BLaER1 treated with 17β-estradiol and CSF1 and Interleukin-3, amounts not matched to agents 10 nM and 100 nM (cell line): Measurements from ENCODE around the gene ACOT7.

Experiments used
- H3K27ac ChIP-seq, 11 experiments: shearing (Covaris generic); formaldehyde crosslinking; 2 replicates each; pipeline ENCODE4 v1.8.1; 2022
- H3K27me3 ChIP-seq, 11 experiments: shearing (Covaris generic); formaldehyde crosslinking; 2 replicates each; pipeline ENCODE4 v1.8.1; 2022
- H3K36me3 ChIP-seq, 11 experiments: shearing (Covaris generic); formaldehyde crosslinking; 2 replicates each; pipeline ENCODE4 v1.8.1; 2022
- H3K4me1 ChIP-seq, 10 experiments: shearing (Covaris generic); formaldehyde crosslinking; 2 replicates each; pipeline ENCODE4 v1.8.1; 2022
- H3K4me2 ChIP-seq, 11 experiments: shearing (Covaris generic); formaldehyde crosslinking; 2 replicates each; pipeline ENCODE4 v1.8.1; 2022
- H3K4me3 ChIP-seq, 10 experiments: shearing (Covaris generic); formaldehyde crosslinking; 2 replicates each; pipeline ENCODE4 v1.8.1; 2022
- H3K9ac ChIP-seq, 11 experiments: shearing (Covaris generic); formaldehyde crosslinking; 2 replicates each; pipeline ENCODE4 v1.8.1; 2022
- H3K9me3 ChIP-seq, 11 experiments: shearing (Covaris generic); formaldehyde crosslinking; replicated peaks in 1 of 11; 2 replicates each; pipeline ENCODE4 v1.8.1; 2022
- H4K20me1 ChIP-seq, 11 experiments: shearing (Covaris generic); formaldehyde crosslinking; 2 replicates each; pipeline ENCODE4 v1.8.1; 2022
- Cebpa-rat ChIP-seq, 11 experiments: shearing (Covaris generic); IDR thresholded peaks; 2 replicates each; pipeline ENCODE4 v1.8.1; 2022

The ACOT7 gene

GRCh38 chr1:6414443-6414844 is 20.9 kb upstream of the ACOT7 start:
- H3K27ac ChIP-seq, result no peak overlapping the region
- H3K36me3 ChIP-seq, result no peaks in the 10 kb centered on the region
- H3K4me1 ChIP-seq, result peaks cover 21 to 35% (median 24%) of the 10 kb centered on the region in 10 experiments
- H3K4me2 ChIP-seq, result peak overlapping the region; percentile 7 to 57 (median 43); a peak in 18 of 22 replicates
- TF ChIP-seq Cebpa-rat (IDR thresholded peaks at IDR 0.05), result no peak
- 0 out of 22 replicates have a peak overlapping the region, but pooled peaks of 1 of the 11 experiments have one; percentile 42 for H3K9ac ChIP-seq
- H4K20me1 ChIP-seq, result peaks cover 0 to 21% (median 15%) of the 10 kb centered on the region in 11 experiments; a peak in 15 of 22 replicates
- H3K4me3 ChIP-seq, result no peak overlapping the region
- H3K9me3 ChIP-seq, result no peaks in the 10 kb centered on the region
- peaks cover 30 to 48% (median 38%) of the 10 kb centered on the region in 11 experiments for H3K27me3 ChIP-seq

- no peak overlapping the region for H3K4me2 ChIP-seq
- H3K4me1 ChIP-seq, result peaks cover 8 to 19% (median 11%) of the 10 kb centered on the region in 10 experiments
- no peak overlapping the region for H3K4me3 ChIP-seq
- peaks cover 15 to 33% (median 22%) of the 10 kb centered on the region in 11 experiments for H3K27me3 ChIP-seq
- no peaks in the 10 kb centered on the region for H3K9me3 ChIP-seq
- H4K20me1 ChIP-seq, result peaks cover 0 to 7% (median 1%) of the 10 kb centered on the region in 11 experiments; a peak in 5 of 22 replicates
- H3K9ac ChIP-seq, result no peak overlapping the region
- TF ChIP-seq Cebpa-rat (IDR thresholded peaks at IDR 0.05), result no peak
- H3K27ac ChIP-seq, result no peak overlapping the region
- no peaks in the 10 kb centered on the region for H3K36me3 ChIP-seq
Measured at GRCh38 chr1:6412896-6413295, 19.3 kb upstream of the ACOT7 start.

GRCh38 chr1:6410248-6410893 is 16.8 kb upstream of the ACOT7 start:
- peaks cover 0 to 9% (median 2%) of the 10 kb centered on the region in 11 experiments; a peak in 7 of 22 replicates for H3K27me3 ChIP-seq
- 0 out of 22 replicates have a peak, but pooled peaks of 1 of the 11 experiments have one; percentile 27 for TF ChIP-seq Cebpa-rat (IDR thresholded peaks at IDR 0.05)
- no peaks in the 10 kb centered on the region for H4K20me1 ChIP-seq
- H3K4me1 ChIP-seq, result peaks cover 7 to 17% (median 10%) of the 10 kb centered on the region in 10 experiments
- H3K36me3 ChIP-seq, result no peaks in the 10 kb centered on the region
- H3K9ac ChIP-seq, result no peak overlapping the region
- H3K4me2 ChIP-seq, result no peak overlapping the region
- no peak overlapping the region for H3K27ac ChIP-seq
- no peak overlapping the region for H3K4me3 ChIP-seq
- H3K9me3 ChIP-seq, result no peaks in the 10 kb centered on the region

GRCh38 chr1:6409733-6410132 is 16.2 kb upstream of the ACOT7 start:
- Histone ChIP-seq H3K4me1 (peaks cover 4 to 11% (median 5%) of the 10 kb centered on the region in 10 experiments), H3K36me3 (no peaks in the 10 kb centered on the region), H3K27ac (no peak overlapping the region), H3K4me2 (no peak overlapping the region), H4K20me1 (no peaks in the 10 kb centered on the region), H3K9ac (no peak overlapping the region), H3K4me3 (no peak overlapping the region), H3K27me3 (peaks cover 0 to 3% (median 0%) of the 10 kb centered on the region in 11 experiments; a peak in 4 of 22 replicates), H3K9me3 (no peaks in the 10 kb centered on the region)
- TF ChIP-seq Cebpa-rat (IDR thresholded peaks at IDR 0.05), result no peak

- no peak for TF ChIP-seq Cebpa-rat (IDR thresholded peaks at IDR 0.05)
- Histone ChIP-seq H3K9ac (no peak overlapping the region), H3K4me2 (no peak overlapping the region), H4K20me1 (no peaks in the 10 kb centered on the region), H3K36me3 (no peaks in the 10 kb centered on the region), H3K4me1 (peaks cover 0 to 8% (median 0%) of the 10 kb centered on the region in 10 experiments; a peak in 4 of 20 replicates), H3K4me3 (no peak overlapping the region), H3K9me3 (no peaks in the 10 kb centered on the region), H3K27ac (no peak overlapping the region), H3K27me3 (no peaks in the 10 kb centered on the region)
Measured at GRCh38 chr1:6409053-6409452, 15.5 kb upstream of the ACOT7 start.

- Histone ChIP-seq H3K4me3 (no peak overlapping the region), H3K4me1 (peaks cover 0 to 8% (median 0%) of the 10 kb centered on the region in 10 experiments; a peak in 4 of 20 replicates), H3K27me3 (no peaks in the 10 kb centered on the region), H4K20me1 (no peaks in the 10 kb centered on the region), H3K9me3 (no peaks in the 10 kb centered on the region), H3K27ac (no peak overlapping the region), H3K4me2 (no peak overlapping the region), H3K36me3 (no peaks in the 10 kb centered on the region), H3K9ac (no peak overlapping the region)
- no peak for TF ChIP-seq Cebpa-rat (IDR thresholded peaks at IDR 0.05)
Measured at GRCh38 chr1:6408023-6408422, 14.5 kb upstream of the ACOT7 start.

GRCh38 chr1:6401673-6402072 is 8.1 kb upstream of the ACOT7 start:
- H3K4me2 ChIP-seq, result peak overlapping the region in 4 of 11 experiments; percentile 6 to 39 (median 30); a peak in 7 of 22 replicates
- 0 out of 22 replicates have a peak, but pooled peaks cover 0 to 2% (median 0%) of the 10 kb centered on the region in 11 experiments for H4K20me1 ChIP-seq
- no peaks in the 10 kb centered on the region for H3K36me3 ChIP-seq
- H3K9me3 ChIP-seq, result no peaks in the 10 kb centered on the region
- no peak for TF ChIP-seq Cebpa-rat (IDR thresholded peaks at IDR 0.05)
- H3K4me1 ChIP-seq, result peaks cover 0 to 9% (median 0%) of the 10 kb centered on the region in 10 experiments; a peak in 5 of 20 replicates
- no peak overlapping the region for H3K27ac ChIP-seq
- H3K27me3 ChIP-seq, result no peaks in the 10 kb centered on the region
- no peak overlapping the region for H3K9ac ChIP-seq
- H3K4me3 ChIP-seq, result no peak overlapping the region

GRCh38 chr1:6399294-6399693 is 5.7 kb upstream of the ACOT7 start:
- TF ChIP-seq Cebpa-rat (IDR thresholded peaks at IDR 0.05), result no peak

GRCh38 chr1:6397844-6398441 is 4.4 kb upstream of the ACOT7 start:
- Histone ChIP-seq H3K9me3 (0 out of 22 replicates have a peak, but pooled peaks cover 0 to 4% (median 0%) of the 10 kb centered on the region in 11 experiments), H3K4me3 (no peak overlapping the region), H3K4me2 (no peak overlapping the region), H4K20me1 (peaks cover 0 to 2% (median 0%) of the 10 kb centered on the region in 11 experiments; a peak in 1 of 22 replicates), H3K27me3 (no peaks in the 10 kb centered on the region), H3K4me1 (peaks cover 12 to 21% (median 14%) of the 10 kb centered on the region in 10 experiments), H3K27ac (no peak overlapping the region), H3K36me3 (no peaks in the 10 kb centered on the region), H3K9ac (0 out of 22 replicates have a peak overlapping the region, but pooled peaks of 1 of the 11 experiments have one; percentile 17)
- no peak for TF ChIP-seq Cebpa-rat (IDR thresholded peaks at IDR 0.05)

More at GRCh38 chr1:6399294-6399693, 5.7 kb upstream of the ACOT7 start:
- Histone ChIP-seq H3K36me3 (no peaks in the 10 kb centered on the region), H3K9me3 (0 out of 22 replicates have a peak, but pooled peaks cover 0 to 4% (median 0%) of the 10 kb centered on the region in 11 experiments), H3K4me3 (no peak overlapping the region), H3K27me3 (no peaks in the 10 kb centered on the region), H4K20me1 (0 out of 22 replicates have a peak, but pooled peaks cover 0 to 2% (median 0%) of the 10 kb centered on the region in 11 experiments), H3K9ac (no peak overlapping the region), H3K4me1 (peaks cover 8 to 18% (median 9%) of the 10 kb centered on the region in 10 experiments), H3K4me2 (no peak overlapping the region), H3K27ac (no peak overlapping the region)
